SW 1271 (cell line): ENCODE data around the gene TANGO2.
A peak's percentile ranks its signal among the peaks of the same experiment; 100 is the strongest.

Experiments
- DNase-seq, 2 experiments: peaks; one replicate each; lab custom pipeline; 2025; lab: John Stamatoyannopoulos, UW

TANGO2 gene

GRCh38 chr22:20020533-20021195, at the start of gene TANGO2:
Gene TANGO2, plus strand, starts transcription at chr22:20021110. Its CDS starts 15,689 bp downstream, at chr22:20036799.
- DNase-seq: peak in 1 of 2 experiments; percentile 76

- DNase-seq: no peak
Observed at GRCh38 chr22:19971276-19972124, 49.4 kb upstream of the TANGO2 start.

GRCh38 chr22:19972251-19972650, 48.7 kb upstream of the TANGO2 start:
- no peak for DNase-seq

GRCh38 chr22:19972652-19973550, 48.0 kb upstream of the TANGO2 start:
- DNase-seq: no peak

- no peak for DNase-seq
Observed at GRCh38 chr22:19973551-19974267, 47.2 kb upstream of the TANGO2 start.

GRCh38 chr22:19974268-19974861, 46.5 kb upstream of the TANGO2 start:
- DNase-seq: peak; percentile 29 to 62

GRCh38 chr22:19974935-19975706, 45.8 kb upstream of the TANGO2 start:
- peak in 1 of 2 experiments; percentile 28 for DNase-seq

- DNase-seq: no peak
Observed at GRCh38 chr22:19975707-19976035, 45.2 kb upstream of the TANGO2 start.

GRCh38 chr22:19976671-19977070, 44.2 kb upstream of the TANGO2 start:
- DNase-seq: no peak

- no peak for DNase-seq
Observed at GRCh38 chr22:19977296-19978243, 43.3 kb upstream of the TANGO2 start.

GRCh38 chr22:19978748-19979147, 42.2 kb upstream of the TANGO2 start:
- no peak for DNase-seq

- DNase-seq: no peak
Observed at GRCh38 chr22:19979712-19980493, 41.0 kb upstream of the TANGO2 start.

GRCh38 chr22:19980766-19981165, 40.1 kb upstream of the TANGO2 start:
- DNase-seq: no peak

GRCh38 chr22:19981171-19981960, 39.5 kb upstream of the TANGO2 start:
- no peak for DNase-seq

- DNase-seq: no peak
Observed at GRCh38 chr22:19981961-19982920, 38.7 kb upstream of the TANGO2 start.

- DNase-seq: no peak
Observed at GRCh38 chr22:19982991-19983578, 37.8 kb upstream of the TANGO2 start.
